Endothelial cell of umbilical vein (primary cell): Measurements from ENCODE around the gene CCNE1. TPM values are rescaled to one million over a fixed set of nuclear protein-coding genes. Genes with fewer than 3 reads are reported as not detected.

ENCODE experiments used
- BruUV-seq: library from RNA; stranded (reverse); fragments of 400-500 nt; replicated peaks from 2 replicates; lab custom pipeline; 2021; lab: Mats Ljungman, UMichigan
- CTCF ChIA-PET: fragments of 300-600, 350-600 bp; sonication (Branson Sonifier 250); formaldehyde crosslinking; loops from one replicate; lab custom pipeline; 2021; ENCODE audit warnings: antibody characterized with exemption, inconsistent platforms; lab: Charles Lee
- POLR2A ChIA-PET: fragments of 300-600, 350-600 bp; sonication (Branson Sonifier 250); formaldehyde crosslinking; loops from one replicate; lab custom pipeline; 2021; ENCODE audit warnings: antibody characterized with exemption, inconsistent platforms; lab: Charles Lee
- DNase-seq: peaks from one replicate; pipeline ENCODE4 v3.0.0-alpha.2; 2011; ENCODE audit warnings: low read depth, low spot score
- FAIRE-seq: peaks from 2 replicates; lab custom pipeline; 2011; peaks lifted over from hg19 to GRCh38; lab: Jason Lieb, UNC
- H2AFZ ChIP-seq: 2 replicates; pipeline ENCODE4 v1.6.0; 2012; ENCODE audit warnings: low read depth, low read length, control low read depth, inconsistent platforms
- H3K27ac ChIP-seq: 2 replicates; pipeline ENCODE4 v1.5.1; 2011; ENCODE audit warnings: low read depth, mild to moderate bottlenecking, control low read depth, low read length, moderate library complexity; ENCODE audit not compliant: insufficient read depth
- H3K27me3 ChIP-seq, 2 experiments: 2 replicates each; pipeline versions ENCODE4 v1.6.0 to v1.6.1; 2011; ENCODE audit warnings: low read length in 2 of 2, mixed read lengths in 1 of 2; ENCODE audit not compliant: control insufficient read depth in 2 of 2, insufficient read depth in 2 of 2
- H3K36me3 ChIP-seq, 2 experiments: 2 replicates in 1 of 2; 3 replicates in 1 of 2; pipeline ENCODE4 v1.5.1; 2011; ENCODE audit warnings: low read length in 2 of 2, mild to moderate bottlenecking in 1 of 2, moderate library complexity in 1 of 2; ENCODE audit not compliant: control insufficient read depth in 2 of 2, insufficient read depth in 2 of 2; ENCODE audit errors: extremely low read depth in 1 of 2
- H3K4me1 ChIP-seq: 3 replicates; pipeline ENCODE4 v1.5.1; 2011; ENCODE audit warnings: mild to moderate bottlenecking, low read length; ENCODE audit not compliant: control insufficient read depth, insufficient read depth; ENCODE audit errors: extremely low read depth
- H3K4me2 ChIP-seq: 2 replicates; pipeline ENCODE4 v1.6.1; 2011; ENCODE audit warnings: low read length, control low read depth, mixed read lengths; ENCODE audit not compliant: insufficient read depth
- H3K4me3 ChIP-seq, 3 experiments: fragments of 200-600 bp in 1 of 3; sonication (generic), shearing (Covaris generic) in 1 of 3; replicated peaks in 1 of 3; 2 replicates each; pipeline ENCODE4 v1.5.1; 2011 to 2016; ENCODE audit warnings: control low read depth in 3 of 3, low read length in 3 of 3, mild to moderate bottlenecking in 2 of 3, inconsistent platforms in 1 of 3, low read depth in 1 of 3, moderate library complexity in 1 of 3; ENCODE audit not compliant: insufficient read depth in 1 of 3
- H3K79me2 ChIP-seq: 2 replicates; pipeline ENCODE4 v1.6.0; 2012; ENCODE audit warnings: low read length, inconsistent platforms; ENCODE audit not compliant: control insufficient read depth, insufficient read depth
- H3K9ac ChIP-seq: replicated peaks from 2 replicates; pipeline ENCODE3; 2011; ENCODE audit warnings: low read length, control low read depth; ENCODE audit not compliant: insufficient read depth; ENCODE audit errors: extremely low read depth
- H3K9me1 ChIP-seq: replicated peaks from 3 replicates; pipeline ENCODE4 v1.6.0; 2011; ENCODE audit warnings: mild to moderate bottlenecking, low read length; ENCODE audit not compliant: control insufficient read depth, insufficient read depth; ENCODE audit errors: extremely low read depth
- H3K9me3 ChIP-seq: replicated peaks from 2 replicates; pipeline ENCODE4 v1.5.1; 2012; ENCODE audit warnings: low read length, inconsistent platforms; ENCODE audit not compliant: control insufficient read depth, insufficient read depth
- H4K20me1 ChIP-seq: replicated peaks from 2 replicates; pipeline ENCODE3; 2011; ENCODE audit warnings: mild to moderate bottlenecking, low read length; ENCODE audit not compliant: control insufficient read depth, insufficient read depth; ENCODE audit errors: extremely low read depth
- EZH2 ChIP-seq: IDR thresholded peaks from 2 replicates; pipeline ENCODE4 v1.6.1; 2012; ENCODE audit warnings: borderline replicate concordance, low read depth, mild to moderate bottlenecking, moderate library complexity, low read length, inconsistent platforms; ENCODE audit not compliant: severe bottlenecking
- FOS ChIP-seq: IDR thresholded peaks from 2 replicates; pipeline ENCODE4 v1.6.1; 2011; ENCODE audit warnings: mild to moderate bottlenecking, low read length, moderate library complexity, borderline replicate concordance; ENCODE audit not compliant: insufficient read depth
- GATA2 ChIP-seq: IDR thresholded peaks from 2 replicates; pipeline ENCODE4 v1.7.0; 2011; ENCODE audit warnings: low read depth, mild to moderate bottlenecking, moderate library complexity, mixed read lengths, low read length; ENCODE audit not compliant: insufficient read length, insufficient read depth
- JUN ChIP-seq: IDR thresholded peaks from 2 replicates; pipeline ENCODE4 v1.6.1; 2011; ENCODE audit warnings: borderline replicate concordance, low read depth; ENCODE audit not compliant: insufficient read length, insufficient read depth
- MYC ChIP-seq: IDR thresholded peaks from one replicate; pipeline ENCODE4 v1.6.1; 2011; ENCODE audit warnings: mild to moderate bottlenecking, low read depth, low read length
- POLR2A ChIP-seq: IDR thresholded peaks from 2 replicates; pipeline ENCODE4 v1.6.1; 2012; ENCODE audit warnings: low read depth, mild to moderate bottlenecking, control low read depth, low read length
- POLR2AphosphoS5 ChIP-seq: IDR thresholded peaks from 2 replicates; pipeline ENCODE4 v1.6.1; 2012; ENCODE audit warnings: low read depth, mild to moderate bottlenecking, control low read depth, low read length, moderate library complexity; ENCODE audit not compliant: insufficient read depth
- dilution Hi-C: fragments of 300-500 bp; cut with MboI; formaldehyde crosslinking; loops from one replicate; pipeline ENCODE4 v1.15.0; 2019; ENCODE audit warnings: low sequenced_read_pairs; ENCODE audit not compliant: extremely low pct_ligation_motif_present
- intact Hi-C: fragments of 100-400 bp; cut with micrococcal nuclease; formaldehyde crosslinking; loops from one replicate; pipeline ENCODE4 v1.10.0; 2022
- polyA plus RNA-seq, 4 experiments: library from polyadenylated mRNA; depleted of rRNA in 3 of 4; stranded (reverse) in 3 of 4; unstranded in 1 of 4; fragments of >200 nt; gene quantifications; 2 replicates each; pipeline versions ENCODE4 v1.2.1 to v1.2.3, GENCODE V29; 2011 to 2012; ENCODE audit warnings: missing spikeins in 1 of 4
- total RNA-seq: library from RNA; stranded (reverse); gene quantifications from 2 replicates; pipeline ENCODE4 v1.2.3, GENCODE V29; 2021
- TF ChIP-seq, protein P1 (sequence below), 2 donors: IDR thresholded peaks; 1 replicate in 1 of 2; 2 replicates in 1 of 2; pipeline ENCODE4 v1.5.1; 2011; ENCODE audit warnings: low read length in 2 of 2, mild to moderate bottlenecking in 2 of 2, moderate library complexity in 2 of 2, control low read depth in 1 of 2, inconsistent platforms in 1 of 2, low read depth in 1 of 2; ENCODE audit not compliant: insufficient read depth in 1 of 2; ENCODE audit errors: extremely low read depth in 1 of 2
- TF ChIP-seq, protein P2 (sequence below): IDR thresholded peaks from 2 replicates; pipeline ENCODE4 v1.6.1; 2011; ENCODE audit not compliant: insufficient read depth, insufficient read length

CCNE1 gene
- total and polyA plus RNA-seq, 2 donors (not counting 3 experiments of a cell fraction or from before 2014, with no cell fraction given), result 8.3 to 10.1 TPM

DNA sequence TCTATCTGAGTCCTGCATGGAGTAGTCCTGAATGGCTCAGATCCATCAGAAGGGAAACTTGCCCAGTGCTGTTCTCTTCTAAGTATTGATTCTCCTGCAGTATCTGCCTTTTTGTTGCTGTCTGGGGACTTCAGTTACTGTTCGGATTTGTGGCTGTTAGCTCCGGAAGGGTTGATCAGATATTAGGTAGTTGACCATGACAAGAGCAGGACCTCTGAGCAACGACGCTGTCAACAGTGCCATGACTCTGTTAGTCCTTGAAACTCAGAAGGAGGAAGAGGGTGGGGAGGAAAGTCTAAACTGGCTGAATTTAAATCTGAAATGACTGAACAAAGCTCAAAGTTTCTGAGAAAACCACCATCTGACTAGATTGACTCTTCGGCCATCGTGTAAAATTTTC is 42.2 kb downstream of the CCNE1 start:
- H3K36me3 ChIP-seq, result no peaks in the 10 kb centered on the region
- no peak for DNase-seq
- no peak for FAIRE-seq
- H3K4me2 ChIP-seq, result no peak overlapping the region
- no peaks in the 10 kb centered on the region for H3K9me1 ChIP-seq
- H3K9me3 ChIP-seq, result no peaks in the 10 kb centered on the region
- H3K4me3 ChIP-seq, result no peak overlapping the region
- dilution Hi-C loops, result no loop called here
- BruUV-seq, result no TSS peak
- no peaks in the 10 kb centered on the region for H4K20me1 ChIP-seq
- H3K4me1 ChIP-seq, result no peaks in the 10 kb centered on the region
- POLR2A ChIA-PET, result no interaction called here
- H2AFZ ChIP-seq, result no peak overlapping the region
- H3K9ac ChIP-seq, result no peak overlapping the region
- CTCF ChIA-PET, result interaction anchor here (1.1 to 1.4 kb wide), 2 partner anchors 10 to 18 kb away, joined by 5 read pairs; no protein-coding TSS in a partner anchor
- intact Hi-C loops, result no loop called here
- H3K27ac ChIP-seq, result no peak overlapping the region
- no peaks in the 10 kb centered on the region for H3K27me3 ChIP-seq
- TF ChIP-seq GATA2 (no peak), JUN (no peak), POLR2AphosphoS5 (no peak), FOS (no peak), MYC (no peak), POLR2A (no peak), EZH2 (no peak)
- TF ChIP-seq, protein P1, sequence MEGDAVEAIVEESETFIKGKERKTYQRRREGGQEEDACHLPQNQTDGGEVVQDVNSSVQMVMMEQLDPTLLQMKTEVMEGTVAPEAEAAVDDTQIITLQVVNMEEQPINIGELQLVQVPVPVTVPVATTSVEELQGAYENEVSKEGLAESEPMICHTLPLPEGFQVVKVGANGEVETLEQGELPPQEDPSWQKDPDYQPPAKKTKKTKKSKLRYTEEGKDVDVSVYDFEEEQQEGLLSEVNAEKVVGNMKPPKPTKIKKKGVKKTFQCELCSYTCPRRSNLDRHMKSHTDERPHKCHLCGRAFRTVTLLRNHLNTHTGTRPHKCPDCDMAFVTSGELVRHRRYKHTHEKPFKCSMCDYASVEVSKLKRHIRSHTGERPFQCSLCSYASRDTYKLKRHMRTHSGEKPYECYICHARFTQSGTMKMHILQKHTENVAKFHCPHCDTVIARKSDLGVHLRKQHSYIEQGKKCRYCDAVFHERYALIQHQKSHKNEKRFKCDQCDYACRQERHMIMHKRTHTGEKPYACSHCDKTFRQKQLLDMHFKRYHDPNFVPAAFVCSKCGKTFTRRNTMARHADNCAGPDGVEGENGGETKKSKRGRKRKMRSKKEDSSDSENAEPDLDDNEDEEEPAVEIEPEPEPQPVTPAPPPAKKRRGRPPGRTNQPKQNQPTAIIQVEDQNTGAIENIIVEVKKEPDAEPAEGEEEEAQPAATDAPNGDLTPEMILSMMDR (IDR thresholded peaks at IDR 0.05; ENCODE audit: extremely low read depth in 1 of 2, insufficient read depth in 1 of 2, low read depth in 1 of 2, low read length in 2 of 2), result no peak
- TF ChIP-seq, protein P2, sequence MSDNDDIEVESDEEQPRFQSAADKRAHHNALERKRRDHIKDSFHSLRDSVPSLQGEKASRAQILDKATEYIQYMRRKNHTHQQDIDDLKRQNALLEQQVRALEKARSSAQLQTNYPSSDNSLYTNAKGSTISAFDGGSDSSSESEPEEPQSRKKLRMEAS, result no peak
- H3K79me2 ChIP-seq, result no peaks in the 10 kb centered on the region
